A549 (cell line): ENCODE results near the gene MAP3K14. TPM values are rescaled to one million over a fixed set of nuclear protein-coding genes. Genes with fewer than 3 reads are reported as not detected.
A peak's percentile ranks its signal among the peaks of the same experiment; 100 is the strongest.

Experiments
- ATAC-seq, 2 experiments: fragments of 200-7000 bp in 1 of 2; fragments of >200 bp in 1 of 2; cut with Nextera tagmentation in 1 of 2; cut with Tn5 transposase in 1 of 2; 3 replicates each; pipeline versions ENCODE4 v1.8.0 to v1.9.1; 2018 to 2020; ENCODE audit warnings: mild to moderate bottlenecking in 1 of 2, moderate library complexity in 1 of 2
- CTCF ChIA-PET: fragments of 300-600 bp; sonication (Branson Sonifier 250); formaldehyde crosslinking; extraction: SDS; loops from one replicate; lab custom pipeline; 2021; ENCODE audit warnings: antibody characterized with exemption, inconsistent platforms; lab: Yijun Ruan, JAX
- POLR2A ChIA-PET: fragments of 350-600 bp; formaldehyde crosslinking; extraction: SDS; loops from one replicate; lab custom pipeline; 2021; ENCODE audit warnings: antibody characterized with exemption, inconsistent platforms; lab: Yijun Ruan, JAX
- DNase-seq, 2 experiments: peaks; one replicate each; pipeline versions ENCODE4 v3.0.0 to v3.0.0-alpha.2; 2011 to 2016; ENCODE audit warnings: low read depth in 1 of 2, low spot score in 1 of 2
- FAIRE-seq: peaks from 2 replicates; lab custom pipeline; 2011; peaks lifted over from hg19 to GRCh38; lab: Jason Lieb, UNC
- H3K27ac ChIP-seq, 2 experiments: fragments of >200 bp; sonication (Bioruptor Twin); formaldehyde crosslinking; 3 replicates each; pipeline ENCODE4 v1.5.1; 2016 to 2017
- H3K4me1 ChIP-seq: fragments of >200 bp; sonication (Bioruptor Twin); formaldehyde crosslinking; 3 replicates; pipeline ENCODE4 v1.6.1; 2016
- H3K4me2 ChIP-seq: fragments of >200 bp; sonication (Bioruptor Twin); formaldehyde crosslinking; 3 replicates; pipeline ENCODE4 v1.6.1; 2016
- H3K4me3 ChIP-seq: fragments of >200 bp; sonication (Bioruptor Twin); formaldehyde crosslinking; 3 replicates; pipeline ENCODE4 v1.5.1; 2016
- H3K9me3 ChIP-seq: fragments of >200 bp; sonication (Bioruptor Twin); formaldehyde crosslinking; 3 replicates; pipeline ENCODE4 v1.6.1; 2016
- BHLHE40 ChIP-seq: IDR thresholded peaks from 2 replicates; pipeline ENCODE4 v1.6.1; 2012; ENCODE audit warnings: low read depth, low read length, inconsistent platforms
- CBX2 ChIP-seq: fragments of 200-600 bp; sonication (generic); IDR thresholded peaks from 2 replicates; pipeline ENCODE4 v1.6.1; 2016; ENCODE audit warnings: low read depth, mild to moderate bottlenecking, borderline replicate concordance
- CEBPB ChIP-seq, 2 experiments: fragments of >200 bp in 1 of 2; sonication (Bioruptor Twin) in 1 of 2; formaldehyde crosslinking in 1 of 2; IDR thresholded peaks; 2 replicates each; pipeline ENCODE4 v1.6.1; 2012 to 2016
- CHD2 ChIP-seq: fragments of 150-350 bp; IDR thresholded peaks from 2 replicates; pipeline ENCODE4 v1.6.1; 2014; ENCODE audit warnings: low read length; ENCODE audit not compliant: partially characterized antibody
- EHMT2 ChIP-seq: fragments of 200-600 bp; sonication (generic); IDR thresholded peaks from 2 replicates; pipeline ENCODE4 v1.6.1; 2016; ENCODE audit warnings: antibody characterized with exemption, low read depth, mild to moderate bottlenecking, moderate library complexity
- FOSL2 ChIP-seq, 2 experiments: fragments of 450-650 bp in 1 of 2; fragments of >200 bp in 1 of 2; sonication (Bioruptor Twin) in 1 of 2; formaldehyde crosslinking; IDR thresholded peaks; 2 replicates each; pipeline versions ENCODE4 v1.5.0 to v1.6.1; 2016 to 2020; ENCODE audit warnings: mild to moderate bottlenecking in 1 of 2, moderate library complexity in 1 of 2
- HEYL ChIP-seq: fragments of 250-450 bp; sonication (Bioruptor Pico); IDR thresholded peaks from 2 replicates; pipeline ENCODE4 v1.8.0; 2021; ENCODE audit warnings: mild to moderate bottlenecking, moderate library complexity
- JUN ChIP-seq, 2 experiments: fragments of >200 bp; sonication (Bioruptor Twin); formaldehyde crosslinking; IDR thresholded peaks; 2 replicates in 1 of 2; 3 replicates in 1 of 2; pipeline ENCODE4 v1.6.1; 2016 to 2017
- JUNB ChIP-seq: fragments of >200 bp; sonication (Bioruptor Twin); formaldehyde crosslinking; IDR thresholded peaks from 2 replicates; pipeline ENCODE4 v1.6.1; 2016
- NFE2L2 ChIP-seq: fragments of 150-350 bp; conservative IDR thresholded peaks from 2 replicates; pipeline ENCODE4 v1.6.1; 2014; ENCODE audit warnings: low read length
- NPAS2 ChIP-seq: fragments of 250-450 bp; sonication (Bioruptor Pico); IDR thresholded peaks from 2 replicates; pipeline ENCODE4 v1.8.0; 2022; ENCODE audit warnings: mild to moderate bottlenecking, moderate library complexity, borderline replicate concordance
- NR3C1 ChIP-seq: fragments of >200 bp; sonication (Bioruptor Twin); formaldehyde crosslinking; IDR thresholded peaks from 3 replicates; pipeline ENCODE4 v1.6.1; 2017
- RAD21 ChIP-seq, 2 experiments: fragments of >200 bp in 1 of 2; sonication (Bioruptor Twin) in 1 of 2; formaldehyde crosslinking in 1 of 2; IDR thresholded peaks in 1 of 2; conservative IDR thresholded peaks in 1 of 2; 2 replicates in 1 of 2; 3 replicates in 1 of 2; pipeline ENCODE4 v1.6.1; 2012 to 2018; ENCODE audit warnings: inconsistent platforms in 1 of 2
- SMC3 ChIP-seq: fragments of >200 bp; sonication (Bioruptor Twin); formaldehyde crosslinking; IDR thresholded peaks from 3 replicates; pipeline ENCODE4 v1.6.1; 2018; ENCODE audit warnings: inconsistent platforms
- TFCP2L1 ChIP-seq: fragments of 250-450 bp; sonication (Bioruptor Pico); IDR thresholded peaks from 2 replicates; pipeline ENCODE4 v1.5.0; 2021; ENCODE audit warnings: mild to moderate bottlenecking
- TP53 ChIP-seq: fragments of 250-450 bp; sonication (Bioruptor Pico); IDR thresholded peaks from 2 replicates; pipeline ENCODE4 v1.5.0; 2021; ENCODE audit warnings: mild to moderate bottlenecking, moderate library complexity
- WGBS: methylation state at CpG from one replicate; pipeline ENCODE4 v1.1.6; 2017; ENCODE audit errors: missing lambda C conversion rate; 5-methylcytosine and 5-hydroxymethylcytosine counted together
- polyA plus RNA-seq, 4 experiments: library from polyadenylated mRNA; depleted of rRNA in 3 of 4; stranded (reverse); fragments of >200 nt; fragmentation: RNase III in 1 of 4; extraction: RNeasy Plus Mini Kit Qiagen cat#74134 plus additional on column Dnase treatment in 1 of 4; gene quantifications; 2 replicates in 3 of 4; 3 replicates in 1 of 4; pipeline ENCODE4 v1.2.3, GENCODE V29; 2011 to 2017
- TF ChIP-seq, protein P1 (sequence below): IDR thresholded peaks from 2 replicates; pipeline ENCODE4 v1.6.1; 2012
- TF ChIP-seq, protein P2 (sequence below): IDR thresholded peaks from 2 replicates; pipeline ENCODE4 v1.6.1; 2012

The MAP3K14 gene
- polyA plus RNA-seq, 2 of the 4 experiments (the other 2 are of a cell fraction), result 9.1 to 34.5 TPM

DNA sequence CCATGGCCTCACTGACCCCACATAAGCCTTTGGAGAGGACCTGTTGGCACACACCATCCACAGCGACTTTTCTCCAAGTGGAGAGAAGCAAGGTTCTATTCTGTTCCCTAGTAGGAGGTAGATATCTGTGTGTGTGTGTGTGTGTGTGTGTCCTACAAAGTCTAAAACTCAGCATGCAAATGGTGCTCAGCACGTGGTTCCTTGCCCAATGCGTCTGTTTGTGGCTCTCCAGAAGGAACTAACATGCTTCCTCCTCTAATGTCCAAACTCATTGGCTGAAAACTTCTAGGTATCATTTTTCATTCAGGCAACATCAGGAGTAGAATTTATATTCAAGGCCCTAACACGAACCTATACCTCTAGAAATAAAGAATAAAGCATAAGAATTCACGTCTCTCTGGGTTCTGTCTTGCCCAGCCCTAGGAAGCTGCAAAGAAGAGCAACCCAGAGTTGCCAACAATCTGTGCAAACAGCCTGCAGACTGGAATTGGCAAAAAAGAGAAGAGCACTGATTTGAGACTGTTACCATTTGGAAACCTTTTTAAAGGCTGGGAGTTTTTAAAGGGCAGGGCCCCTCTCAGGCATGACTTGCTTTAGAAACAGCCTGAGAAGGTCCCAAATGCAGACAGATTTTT is 25.5 kb downstream of the MAP3K14 start:
- Histone ChIP-seq H3K4me2 (peak overlapping the region; percentile 77), H3K9me3 (no peaks in the 10 kb centered on the region), H3K27ac (peak overlapping the region; percentile 90 to 92), H3K4me1 (peaks cover 74% of the 10 kb centered on the region), H3K4me3 (no peak overlapping the region)
- ChIA-PET CTCF (interaction anchor here (0.8 to 34.8 kb wide), 13 partner anchors 7 to 142 kb away, joined by 3 to 1120 read pairs (median 9); partner anchors contain the start of genes HEXIM1 and MAP3K14), POLR2A (interaction anchor here (3.7 kb wide), 1 partner anchor 80 kb away, joined by 26 read pairs; no protein-coding TSS in a partner anchor)
- no peak for DNase-seq
- no peak for TF ChIP-seq BHLHE40
- ATAC-seq, result no peak
- WGBS, result 86% methylated on average over 5 of the region's 5 CpGs
- FAIRE-seq, result peak; percentile 51

GRCh38 chr17:45290269-45290765 is 26.5 kb downstream of the MAP3K14 start:
- FAIRE-seq (no peak), ATAC-seq (no peak), DNase-seq (no peak)
- Histone ChIP-seq H3K27ac (peak overlapping the region; percentile 90 to 92), H3K9me3 (no peaks in the 10 kb centered on the region), H3K4me1 (peaks cover 64% of the 10 kb centered on the region), H3K4me2 (no peak overlapping the region), H3K4me3 (no peak overlapping the region)
- TF ChIP-seq JUN (IDR thresholded peaks at IDR 0.05), result 0 out of 5 replicates have a peak, but pooled peaks of 1 of the 2 experiments have one; percentile 19
- TF ChIP-seq, protein P1, sequence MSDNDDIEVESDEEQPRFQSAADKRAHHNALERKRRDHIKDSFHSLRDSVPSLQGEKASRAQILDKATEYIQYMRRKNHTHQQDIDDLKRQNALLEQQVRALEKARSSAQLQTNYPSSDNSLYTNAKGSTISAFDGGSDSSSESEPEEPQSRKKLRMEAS, result no peak
- ChIA-PET POLR2A (interaction anchor here (2.1 kb wide), 1 partner anchor 27 kb away, joined by 4 read pairs; the partner anchor contains the start of gene MAP3K14), CTCF (interaction anchor here (0.8 to 34.8 kb wide), 9 partner anchors 19 to 155 kb away, joined by 3 to 1120 read pairs (median 6); partner anchors contain the start of genes ACBD4 and MAP3K14)
- WGBS, result 95% methylated on average over 11 of the region's 11 CpGs

DNA sequence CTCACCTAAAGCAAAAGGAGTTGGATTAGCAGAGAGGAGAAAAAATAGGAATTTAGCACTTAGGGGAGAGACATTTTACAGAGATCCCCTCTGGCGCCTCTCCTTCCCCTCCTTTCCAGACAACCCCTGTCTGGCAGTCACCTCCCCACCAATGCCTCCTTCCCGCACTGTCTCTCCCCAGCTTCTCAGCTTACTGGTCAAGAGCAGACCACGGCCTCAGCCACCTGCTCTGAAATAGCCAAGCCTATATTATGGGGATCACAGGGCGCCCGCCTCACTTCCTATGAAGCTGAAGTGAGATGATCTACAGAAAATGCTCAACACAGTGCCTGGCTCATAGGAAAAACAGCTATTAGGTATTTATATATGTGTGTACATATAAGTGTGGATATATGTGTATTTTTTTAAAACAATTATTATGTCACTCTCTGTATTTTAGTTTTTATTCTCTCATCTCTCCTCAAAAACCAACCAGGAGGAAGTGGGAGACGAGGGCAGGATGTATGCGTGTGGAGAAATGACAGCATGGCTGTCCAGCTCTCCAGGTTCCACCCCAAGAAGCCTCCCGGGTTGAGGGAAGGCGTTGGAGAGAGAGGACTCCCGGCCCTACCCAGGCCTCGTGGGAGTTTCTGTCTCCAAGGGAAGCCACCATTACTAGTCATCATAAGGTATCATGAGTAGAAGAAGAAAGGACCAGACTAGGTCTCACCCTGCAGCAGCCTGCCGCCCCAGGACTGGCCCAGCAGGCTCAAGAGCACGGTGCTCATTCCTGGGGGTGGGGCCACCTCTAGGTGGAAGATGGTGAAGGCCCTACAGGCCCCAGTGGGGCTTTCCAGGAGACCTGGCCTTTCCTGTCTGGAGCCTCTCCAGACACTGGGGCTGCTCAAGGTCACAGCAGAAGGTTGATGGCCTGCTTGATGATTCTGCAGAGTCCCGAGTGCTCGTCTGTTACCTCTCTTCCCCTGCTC is 27.2 kb downstream of the MAP3K14 start:
- CTCF ChIA-PET, result interaction anchor here (1.1 to 34.8 kb wide), 11 partner anchors 9 to 155 kb away, joined by 3 to 1120 read pairs (median 6); partner anchors contain the start of genes ACBD4 and MAP3K14
- no peak for ATAC-seq
- H3K9me3 ChIP-seq, result no peaks in the 10 kb centered on the region

GRCh38 chr17:45288825-45289224 is 28.0 kb downstream of the MAP3K14 start:
- POLR2A ChIA-PET, result interaction anchor here (2.1 kb wide), 1 partner anchor 28 kb away, joined by 4 read pairs; the partner anchor contains the start of gene MAP3K14
- FAIRE-seq (no peak), ATAC-seq (no peak), DNase-seq (no peak)
- Histone ChIP-seq H3K9me3 (no peaks in the 10 kb centered on the region), H3K4me3 (no peak overlapping the region), H3K27ac (peak overlapping the region in 1 of 2 experiments; percentile 92; a peak in 2 of 6 replicates)
- WGBS, result 91% methylated on average over 10 of the region's 10 CpGs
- TF ChIP-seq NPAS2 (CRISPR knock-in tag), result no peak
- TF ChIP-seq FOSL2 (IDR thresholded peaks at IDR 0.05), result no peak
- no peak for TF ChIP-seq FOSL2 (CRISPR knock-in tag; IDR thresholded peaks at IDR 0.05)
- TF ChIP-seq RAD21 (conservative IDR thresholded peaks at IDR 0.05 in 1 of 2, IDR thresholded peaks at IDR 0.05 in 1 of 2), result no peak
- no peak for TF ChIP-seq CEBPB (IDR thresholded peaks at IDR 0.05)
- TF ChIP-seq, all 56 proteins: peak for 0
- CTCF ChIA-PET, result interaction anchor here (0.7 to 34.8 kb wide), 10 partner anchors 10 to 154 kb away, joined by 3 to 1120 read pairs (median 10); partner anchors contain the start of genes ACBD4 and MAP3K14
- no peak overlapping the region for H3K4me2 ChIP-seq
- peaks cover 59% of the 10 kb centered on the region for H3K4me1 ChIP-seq

More for the DNA sequence above, 27.2 kb downstream of the MAP3K14 start:
- WGBS, result 85% methylated on average over 15 of the region's 15 CpGs
- Histone ChIP-seq H3K4me1 (peaks cover 59% of the 10 kb centered on the region), H3K27ac (peak overlapping the region; percentile 90 to 92), H3K4me3 (no peak overlapping the region), H3K4me2 (no peak overlapping the region)
- POLR2A ChIA-PET, result interaction anchor here (2.1 kb wide), 1 partner anchor 27 kb away, joined by 4 read pairs; the partner anchor contains the start of gene MAP3K14
- FAIRE-seq (no peak), DNase-seq (no peak)
- TF ChIP-seq NFE2L2 (no peak), NR3C1 (no peak), SMC3 (no peak), TFCP2L1 (CRISPR knock-in tag) (no peak), JUNB (no peak), EHMT2 (no peak), HEYL (CRISPR knock-in tag) (no peak), CHD2 (no peak), TP53 (CRISPR knock-in tag) (no peak), CBX2 (no peak)
- TF ChIP-seq, protein P2, sequence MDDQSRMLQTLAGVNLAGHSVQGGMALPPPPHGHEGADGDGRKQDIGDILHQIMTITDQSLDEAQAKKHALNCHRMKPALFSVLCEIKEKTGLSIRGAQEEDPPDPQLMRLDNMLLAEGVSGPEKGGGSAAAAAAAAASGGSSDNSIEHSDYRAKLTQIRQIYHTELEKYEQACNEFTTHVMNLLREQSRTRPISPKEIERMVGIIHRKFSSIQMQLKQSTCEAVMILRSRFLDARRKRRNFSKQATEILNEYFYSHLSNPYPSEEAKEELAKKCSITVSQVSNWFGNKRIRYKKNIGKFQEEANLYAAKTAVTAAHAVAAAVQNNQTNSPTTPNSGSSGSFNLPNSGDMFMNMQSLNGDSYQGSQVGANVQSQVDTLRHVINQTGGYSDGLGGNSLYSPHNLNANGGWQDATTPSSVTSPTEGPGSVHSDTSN, result no peak
- TF ChIP-seq, protein P1, result no peak
